D721Med (cell line): ENCODE results near the gene NAV3.

Experiments used
- DNase-seq: peaks from one replicate; pipeline ENCODE4 v3.0.0; 2011; ENCODE audit warnings: low spot score; ENCODE audit not compliant: insufficient read length
- FAIRE-seq: peaks from 2 replicates; lab custom pipeline; 2011; peaks lifted over from hg19 to GRCh38; lab: Jason Lieb, UNC
- CTCF ChIP-seq: IDR thresholded peaks from 2 replicates; pipeline ENCODE4 v1.5.1; 2012; ENCODE audit warnings: mild to moderate bottlenecking, control low read depth; ENCODE audit not compliant: insufficient read depth; ENCODE audit errors: missing control alignments

The NAV3 gene

GRCh38 chr12:78181544-78182162, 351.0 kb downstream of the NAV3 start:
- peak; percentile 74 for FAIRE-seq
- peak; percentile 93 for TF ChIP-seq CTCF
- no peak for DNase-seq

GRCh38 chr12:78183824-78184223, 353.1 kb downstream of the NAV3 start:
- DNase-seq: no peak
- FAIRE-seq: peak; percentile 76

GRCh38 chr12:78185109-78185508, 354.4 kb downstream of the NAV3 start:
- no peak for TF ChIP-seq CTCF
- DNase-seq: no peak
- no peak for FAIRE-seq

More at GRCh38 chr12:78183824-78184223, 353.1 kb downstream of the NAV3 start:
- no peak for TF ChIP-seq CTCF

- TF ChIP-seq CTCF: no peak
- no peak for FAIRE-seq
- DNase-seq: no peak
Measured at GRCh38 chr12:78185651-78186050, 355.0 kb downstream of the NAV3 start.

- DNase-seq (no peak), FAIRE-seq (peak; percentile 81)
- TF ChIP-seq CTCF: no peak
Measured at GRCh38 chr12:78186670-78187069, 356.0 kb downstream of the NAV3 start.

- TF ChIP-seq CTCF: no peak
- DNase-seq: no peak
- FAIRE-seq: no peak
Measured at GRCh38 chr12:78187741-78188140, 357.0 kb downstream of the NAV3 start.

- no peak for DNase-seq
- TF ChIP-seq CTCF: no peak
- no peak for FAIRE-seq
Measured at GRCh38 chr12:78189656-78190055, 359.0 kb downstream of the NAV3 start.
